ENCODE results near the gene ALG12. TPM values are rescaled to one million over a fixed set of nuclear protein-coding genes. Genes with fewer than 3 reads are reported as not detected.

The ALG12 gene
- total and polyA plus RNA-seq, 2 of the 13 experiments (the other 11 are each of a cell fraction or from before 2014, with no cell fraction given) = 7.8 to 15.8 TPM

DNA sequence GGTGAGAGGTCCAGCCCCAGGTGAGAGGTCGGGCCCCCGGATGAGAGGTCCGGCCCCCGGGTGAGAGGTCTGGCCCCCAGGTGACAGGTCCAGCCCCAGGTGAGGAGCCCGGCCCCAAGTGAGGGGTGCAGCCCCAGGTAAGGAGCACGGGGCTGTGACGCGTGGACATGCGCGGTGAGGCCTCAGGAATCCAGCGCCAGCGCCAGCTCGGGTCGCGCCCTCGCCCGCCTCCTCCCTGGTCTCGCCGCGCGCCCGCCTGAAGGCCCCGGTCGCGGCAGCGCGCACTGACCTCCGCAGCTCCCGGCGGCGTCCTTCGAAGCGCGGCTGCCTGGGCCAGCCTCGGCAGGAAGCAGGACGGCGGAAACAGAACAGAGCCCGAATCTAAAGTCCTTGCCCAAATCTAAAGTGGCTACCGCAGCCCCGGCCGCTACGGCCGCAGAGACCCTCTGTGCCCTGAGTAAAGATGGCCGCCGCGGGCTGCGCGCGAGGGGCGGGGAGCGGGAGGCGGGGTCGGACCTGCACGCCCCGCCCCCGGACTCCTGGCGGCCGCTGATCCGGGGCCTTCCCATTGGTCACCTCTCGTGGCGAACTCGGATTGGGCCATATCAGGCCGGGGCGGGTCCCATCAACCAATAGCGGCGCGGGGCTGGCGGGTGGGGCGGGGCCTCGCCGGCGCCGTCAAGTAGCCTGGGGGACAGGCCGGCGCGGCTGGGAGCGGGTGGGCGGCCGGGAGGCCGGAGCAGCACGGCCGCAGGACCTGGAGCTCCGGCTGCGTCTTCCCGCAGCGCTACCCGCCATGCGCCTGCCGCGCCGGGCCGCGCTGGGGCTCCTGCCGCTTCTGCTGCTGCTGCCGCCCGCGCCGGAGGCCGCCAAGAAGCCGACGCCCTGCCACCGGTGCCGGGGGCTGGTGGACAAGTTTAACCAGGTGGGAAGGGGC is at the start of gene ALG12, which contains the start of gene CRELD2 (continued):
- TF ChIP-seq REL (CRISPR knock-in tag; conservative IDR thresholded peaks at IDR 0.05) = no peak
- TF ChIP-seq THYN1 (CRISPR knock-in tag; IDR thresholded peaks at IDR 0.05; ENCODE audit: borderline replicate concordance, low read depth) = 0 out of 2 replicates have a peak, but pooled peaks have one; percentile 66
- no peak for TF ChIP-seq ZNF775 (CRISPR knock-in tag; IDR thresholded peaks at IDR 0.05; ENCODE audit: borderline replicate concordance)
- TF ChIP-seq MIXL1 (CRISPR knock-in tag; IDR thresholded peaks at IDR 0.05) = 0 out of 2 replicates have a peak, but pooled peaks have one; percentile 10
- TF ChIP-seq ZNF75D (CRISPR knock-in tag; IDR thresholded peaks at IDR 0.05; ENCODE audit: borderline replicate concordance) = no peak
- no peak; the same call in 1 of the 2 replicates for TF ChIP-seq ZNF564 (CRISPR knock-in tag; IDR thresholded peaks at IDR 0.05)
- no peak for TF ChIP-seq RARG (CRISPR knock-in tag; IDR thresholded peaks at IDR 0.05; ENCODE audit: low read depth)
- TF ChIP-seq ZNF557 (CRISPR knock-in tag; IDR thresholded peaks at IDR 0.05) = no peak
- no peak for TF ChIP-seq CEBPG (CRISPR knock-in tag; IDR thresholded peaks at IDR 0.05)
- TF ChIP-seq, protein P1, sequence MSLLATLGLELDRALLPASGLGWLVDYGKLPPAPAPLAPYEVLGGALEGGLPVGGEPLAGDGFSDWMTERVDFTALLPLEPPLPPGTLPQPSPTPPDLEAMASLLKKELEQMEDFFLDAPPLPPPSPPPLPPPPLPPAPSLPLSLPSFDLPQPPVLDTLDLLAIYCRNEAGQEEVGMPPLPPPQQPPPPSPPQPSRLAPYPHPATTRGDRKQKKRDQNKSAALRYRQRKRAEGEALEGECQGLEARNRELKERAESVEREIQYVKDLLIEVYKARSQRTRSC (CRISPR knock-in tag; IDR thresholded peaks at IDR 0.05; ENCODE audit: low read depth) = no peak
- TF ChIP-seq, protein P2, sequence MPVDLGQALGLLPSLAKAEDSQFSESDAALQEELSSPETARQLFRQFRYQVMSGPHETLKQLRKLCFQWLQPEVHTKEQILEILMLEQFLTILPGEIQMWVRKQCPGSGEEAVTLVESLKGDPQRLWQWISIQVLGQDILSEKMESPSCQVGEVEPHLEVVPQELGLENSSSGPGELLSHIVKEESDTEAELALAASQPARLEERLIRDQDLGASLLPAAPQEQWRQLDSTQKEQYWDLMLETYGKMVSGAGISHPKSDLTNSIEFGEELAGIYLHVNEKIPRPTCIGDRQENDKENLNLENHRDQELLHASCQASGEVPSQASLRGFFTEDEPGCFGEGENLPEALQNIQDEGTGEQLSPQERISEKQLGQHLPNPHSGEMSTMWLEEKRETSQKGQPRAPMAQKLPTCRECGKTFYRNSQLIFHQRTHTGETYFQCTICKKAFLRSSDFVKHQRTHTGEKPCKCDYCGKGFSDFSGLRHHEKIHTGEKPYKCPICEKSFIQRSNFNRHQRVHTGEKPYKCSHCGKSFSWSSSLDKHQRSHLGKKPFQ (CRISPR knock-in tag; IDR thresholded peaks at IDR 0.05; ENCODE audit: insufficient replicate concordance) = peak; percentile 6
- TF ChIP-seq ZNF543 (CRISPR knock-in tag; IDR thresholded peaks at IDR 0.05) = no peak
- TF ChIP-seq, protein P3, sequence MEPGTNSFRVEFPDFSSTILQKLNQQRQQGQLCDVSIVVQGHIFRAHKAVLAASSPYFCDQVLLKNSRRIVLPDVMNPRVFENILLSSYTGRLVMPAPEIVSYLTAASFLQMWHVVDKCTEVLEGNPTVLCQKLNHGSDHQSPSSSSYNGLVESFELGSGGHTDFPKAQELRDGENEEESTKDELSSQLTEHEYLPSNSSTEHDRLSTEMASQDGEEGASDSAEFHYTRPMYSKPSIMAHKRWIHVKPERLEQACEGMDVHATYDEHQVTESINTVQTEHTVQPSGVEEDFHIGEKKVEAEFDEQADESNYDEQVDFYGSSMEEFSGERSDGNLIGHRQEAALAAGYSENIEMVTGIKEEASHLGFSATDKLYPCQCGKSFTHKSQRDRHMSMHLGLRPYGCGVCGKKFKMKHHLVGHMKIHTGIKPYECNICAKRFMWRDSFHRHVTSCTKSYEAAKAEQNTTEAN (CRISPR knock-in tag; conservative IDR thresholded peaks at IDR 0.05) = 0 out of 2 replicates have a peak, but pooled peaks have one; percentile 39
- TF ChIP-seq ZNF432 (CRISPR knock-in tag; IDR thresholded peaks at IDR 0.05; ENCODE audit: borderline replicate concordance) = no peak
- TF ChIP-seq, protein P4, sequence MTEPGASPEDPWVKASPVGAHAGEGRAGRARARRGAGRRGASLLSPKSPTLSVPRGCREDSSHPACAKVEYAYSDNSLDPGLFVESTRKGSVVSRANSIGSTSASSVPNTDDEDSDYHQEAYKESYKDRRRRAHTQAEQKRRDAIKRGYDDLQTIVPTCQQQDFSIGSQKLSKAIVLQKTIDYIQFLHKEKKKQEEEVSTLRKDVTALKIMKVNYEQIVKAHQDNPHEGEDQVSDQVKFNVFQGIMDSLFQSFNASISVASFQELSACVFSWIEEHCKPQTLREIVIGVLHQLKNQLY (CRISPR knock-in tag; IDR thresholded peaks at IDR 0.05) = no peak
- TF ChIP-seq MED8 (CRISPR knock-in tag; IDR thresholded peaks at IDR 0.05; ENCODE audit: insufficient replicate concordance) = no peak
- TF ChIP-seq KLF9 (CRISPR knock-in tag; IDR thresholded peaks at IDR 0.05; ENCODE audit: low read depth) = no peak
- no peak for TF ChIP-seq CBX5 (CRISPR knock-in tag; IDR thresholded peaks at IDR 0.05; ENCODE audit: borderline replicate concordance)
- no peak for TF ChIP-seq ZNF253 (CRISPR knock-in tag; IDR thresholded peaks at IDR 0.05; ENCODE audit: borderline replicate concordance)
- TF ChIP-seq HDAC2 (CRISPR knock-in tag; IDR thresholded peaks at IDR 0.05) = no peak
- TF ChIP-seq RFX3 (CRISPR knock-in tag; IDR thresholded peaks at IDR 0.05) = no peak
- TF ChIP-seq HES4 (CRISPR knock-in tag; IDR thresholded peaks at IDR 0.05; ENCODE audit: borderline replicate concordance) = peak; percentile 54; the same call in 1 of the 2 replicates
- TF ChIP-seq, protein P5, sequence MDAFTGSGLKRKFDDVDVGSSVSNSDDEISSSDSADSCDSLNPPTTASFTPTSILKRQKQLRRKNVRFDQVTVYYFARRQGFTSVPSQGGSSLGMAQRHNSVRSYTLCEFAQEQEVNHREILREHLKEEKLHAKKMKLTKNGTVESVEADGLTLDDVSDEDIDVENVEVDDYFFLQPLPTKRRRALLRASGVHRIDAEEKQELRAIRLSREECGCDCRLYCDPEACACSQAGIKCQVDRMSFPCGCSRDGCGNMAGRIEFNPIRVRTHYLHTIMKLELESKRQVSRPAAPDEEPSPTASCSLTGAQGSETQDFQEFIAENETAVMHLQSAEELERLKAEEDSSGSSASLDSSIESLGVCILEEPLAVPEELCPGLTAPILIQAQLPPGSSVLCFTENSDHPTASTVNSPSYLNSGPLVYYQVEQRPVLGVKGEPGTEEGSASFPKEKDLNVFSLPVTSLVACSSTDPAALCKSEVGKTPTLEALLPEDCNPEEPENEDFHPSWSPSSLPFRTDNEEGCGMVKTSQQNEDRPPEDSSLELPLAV (CRISPR knock-in tag; conservative IDR thresholded peaks at IDR 0.05; ENCODE audit: low read depth) = no peak
